SJSA1 (cell line): ENCODE measurements around the gene DOK7. TPM values are rescaled to one million over a fixed set of nuclear protein-coding genes. Genes with fewer than 3 reads are reported as not detected.

Source experiments
- DNase-seq, 2 experiments: peaks; one replicate each; pipeline ENCODE4 v3.0.0-alpha.2; 2015 to 2020; ENCODE audit warnings: low spot score in 2 of 2, low read depth in 1 of 2
- H3K27ac ChIP-seq: fragments of 250-450 bp; sonication (Bioruptor Pico); 2 replicates; pipeline ENCODE4 v1.5.1; 2020; ENCODE audit warnings: mild to moderate bottlenecking, moderate library complexity
- H3K27me3 ChIP-seq: fragments of 250-450 bp; sonication (Bioruptor Pico); replicated peaks from 2 replicates; pipeline ENCODE4 v1.5.1; 2020; ENCODE audit warnings: mild to moderate bottlenecking, moderate library complexity
- H3K36me3 ChIP-seq: fragments of 250-450 bp; sonication (Bioruptor Pico); 2 replicates; pipeline ENCODE4 v1.5.1; 2020; ENCODE audit warnings: mild to moderate bottlenecking
- H3K4me1 ChIP-seq: fragments of 250-450 bp; sonication (Bioruptor Pico); replicated peaks from 2 replicates; pipeline ENCODE4 v1.6.1; 2021; ENCODE audit warnings: mild to moderate bottlenecking
- H3K4me3 ChIP-seq: fragments of 250-450 bp; sonication (Bioruptor Pico); 2 replicates; pipeline ENCODE4 v1.5.1; 2020; ENCODE audit warnings: mild to moderate bottlenecking
- H3K9me3 ChIP-seq: fragments of 250-450 bp; sonication (Bioruptor Pico); replicated peaks from 2 replicates; pipeline ENCODE4 v1.5.1; 2020; ENCODE audit warnings: mild to moderate bottlenecking
- total RNA-seq: library from RNA; depleted of rRNA; stranded (reverse); fragments of >200 nt; shearing (Covaris generic); gene quantifications from 2 replicates; pipeline ENCODE4 v1.2.3, GENCODE V29; 2014

Gene DOK7
- total RNA-seq, 1 experiment from 2014 or later: 0.05 TPM

DNA sequence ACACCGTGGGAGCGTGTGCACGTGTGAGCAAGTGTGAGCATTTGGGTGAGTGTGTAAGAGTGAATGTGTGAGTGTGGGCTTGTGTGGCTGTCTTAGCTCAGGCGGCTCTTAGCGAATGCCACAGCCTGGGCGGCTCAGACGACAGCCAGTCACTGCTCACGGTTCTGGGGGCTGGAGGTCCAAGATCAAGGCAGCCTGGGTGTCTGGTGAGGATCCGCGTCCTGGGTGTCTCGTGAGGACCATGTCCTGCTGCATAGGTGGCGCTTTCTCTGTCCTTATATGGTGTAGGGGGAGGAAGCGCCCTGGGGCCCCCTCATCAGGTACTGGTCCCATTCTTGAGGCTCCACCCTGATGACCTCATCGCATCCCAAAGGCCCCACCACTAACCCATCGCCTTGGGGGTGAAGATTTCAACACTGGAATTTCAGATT is 4.5 kb downstream of the DOK7 start:
- Histone ChIP-seq H3K27me3 (no peaks in the 10 kb centered on the region), H3K36me3 (no peaks in the 10 kb centered on the region), H3K4me1 (no peaks in the 10 kb centered on the region), H3K27ac (no peak overlapping the region), H3K4me3 (no peak overlapping the region), H3K9me3 (no peaks in the 10 kb centered on the region)
- no peak for DNase-seq

DNA sequence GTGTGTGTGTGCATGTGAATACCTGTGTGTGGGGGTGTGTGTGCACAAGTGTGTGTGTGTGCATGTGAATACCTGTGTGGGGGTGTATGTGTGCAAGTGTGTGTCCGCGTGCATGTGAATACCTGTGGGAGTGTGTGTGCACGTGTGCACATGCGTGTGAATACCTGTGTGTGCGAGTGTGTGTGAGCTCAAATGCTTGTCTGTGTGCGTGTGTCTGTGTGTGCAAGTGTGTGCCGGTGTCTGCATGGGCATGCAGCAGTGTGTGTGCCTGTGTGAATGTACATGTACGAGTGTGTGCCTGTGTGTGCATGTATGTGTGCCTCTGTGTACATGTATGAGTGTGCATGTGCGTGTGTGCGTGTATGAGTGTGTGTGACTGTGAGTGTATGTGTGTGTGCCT is 5.0 kb downstream of the DOK7 start:
- H3K9me3 ChIP-seq: no peaks in the 10 kb centered on the region

DNA sequence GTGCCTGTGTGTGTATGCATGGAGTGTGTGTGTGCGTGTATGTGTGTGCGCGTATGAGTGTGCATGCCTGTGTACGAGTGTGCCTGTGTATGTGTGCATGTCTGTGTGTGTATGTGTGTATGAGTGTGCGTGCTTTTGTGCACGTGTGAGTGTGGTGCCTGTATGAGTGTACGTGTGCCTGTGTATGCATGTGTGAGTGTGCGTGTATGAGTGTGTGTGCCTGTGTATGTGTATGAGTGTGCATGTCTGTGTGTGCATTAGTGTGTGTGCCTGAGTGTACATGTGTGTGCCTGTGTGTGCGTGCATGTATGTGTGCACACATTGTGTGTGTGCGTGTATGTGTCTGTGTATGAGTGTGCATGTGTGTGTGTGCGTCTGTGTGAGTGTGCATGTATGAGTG is 5.7 kb downstream of the DOK7 start:
- no peak for DNase-seq
- no peak overlapping the region for H3K4me3 ChIP-seq
- no peaks in the 10 kb centered on the region for H3K27me3 ChIP-seq
- no peaks in the 10 kb centered on the region for H3K9me3 ChIP-seq
- H3K27ac ChIP-seq: no peak overlapping the region
- no peaks in the 10 kb centered on the region for H3K4me1 ChIP-seq
- no peaks in the 10 kb centered on the region for H3K36me3 ChIP-seq

More for the DNA sequence above, 5.0 kb downstream of the DOK7 start:
- H3K4me1 ChIP-seq: no peaks in the 10 kb centered on the region
- no peak for DNase-seq
- H3K27ac ChIP-seq: no peak overlapping the region
- no peaks in the 10 kb centered on the region for H3K36me3 ChIP-seq
- H3K27me3 ChIP-seq: no peaks in the 10 kb centered on the region
- H3K4me3 ChIP-seq: no peak overlapping the region

DNA sequence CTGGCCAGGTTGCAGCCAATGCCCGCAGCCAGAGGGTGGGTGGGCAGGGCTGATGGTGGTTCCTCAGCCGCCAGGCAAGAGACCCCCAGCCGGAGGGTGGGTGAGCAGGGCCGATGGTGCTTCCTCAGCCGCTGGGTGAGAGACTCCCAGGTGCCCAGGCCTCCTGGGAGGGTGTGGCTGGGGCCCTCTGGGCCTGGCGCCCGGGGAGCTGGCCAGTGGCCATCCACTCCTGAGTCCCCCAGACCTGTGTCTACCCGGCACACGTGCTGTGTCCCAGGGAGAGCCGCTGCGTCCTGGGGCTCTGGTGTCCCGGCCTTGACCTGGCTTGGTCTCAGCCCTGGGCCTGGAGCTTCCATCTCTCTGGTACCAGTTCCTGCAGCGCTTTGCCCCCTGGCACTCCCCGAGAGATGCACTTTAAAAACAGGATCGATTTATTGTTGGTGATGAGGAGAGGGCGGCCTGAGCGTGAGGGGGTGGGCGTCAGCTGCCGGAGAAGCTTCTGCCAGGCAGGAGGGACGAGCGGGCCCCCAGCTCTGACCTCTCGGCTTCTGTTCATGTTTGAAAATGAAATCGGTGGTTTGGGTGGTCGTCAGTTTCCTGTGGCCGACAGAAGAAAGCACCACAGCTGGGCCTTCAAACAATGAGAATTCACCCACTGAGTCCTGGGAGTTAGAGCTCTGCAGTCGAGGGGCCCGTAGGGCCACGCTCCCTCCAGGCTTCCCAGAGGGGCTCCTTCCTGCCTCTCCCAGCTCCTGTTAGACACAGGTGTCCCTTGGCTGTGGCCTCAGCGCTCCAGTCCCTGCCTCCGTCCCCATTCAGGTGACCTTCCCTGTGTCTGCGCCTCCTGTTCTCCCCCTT is 6.5 kb downstream of the DOK7 start:
- Histone ChIP-seq H3K9me3 (no peaks in the 10 kb centered on the region), H3K27me3 (no peaks in the 10 kb centered on the region), H3K4me3 (no peak overlapping the region)

DNA sequence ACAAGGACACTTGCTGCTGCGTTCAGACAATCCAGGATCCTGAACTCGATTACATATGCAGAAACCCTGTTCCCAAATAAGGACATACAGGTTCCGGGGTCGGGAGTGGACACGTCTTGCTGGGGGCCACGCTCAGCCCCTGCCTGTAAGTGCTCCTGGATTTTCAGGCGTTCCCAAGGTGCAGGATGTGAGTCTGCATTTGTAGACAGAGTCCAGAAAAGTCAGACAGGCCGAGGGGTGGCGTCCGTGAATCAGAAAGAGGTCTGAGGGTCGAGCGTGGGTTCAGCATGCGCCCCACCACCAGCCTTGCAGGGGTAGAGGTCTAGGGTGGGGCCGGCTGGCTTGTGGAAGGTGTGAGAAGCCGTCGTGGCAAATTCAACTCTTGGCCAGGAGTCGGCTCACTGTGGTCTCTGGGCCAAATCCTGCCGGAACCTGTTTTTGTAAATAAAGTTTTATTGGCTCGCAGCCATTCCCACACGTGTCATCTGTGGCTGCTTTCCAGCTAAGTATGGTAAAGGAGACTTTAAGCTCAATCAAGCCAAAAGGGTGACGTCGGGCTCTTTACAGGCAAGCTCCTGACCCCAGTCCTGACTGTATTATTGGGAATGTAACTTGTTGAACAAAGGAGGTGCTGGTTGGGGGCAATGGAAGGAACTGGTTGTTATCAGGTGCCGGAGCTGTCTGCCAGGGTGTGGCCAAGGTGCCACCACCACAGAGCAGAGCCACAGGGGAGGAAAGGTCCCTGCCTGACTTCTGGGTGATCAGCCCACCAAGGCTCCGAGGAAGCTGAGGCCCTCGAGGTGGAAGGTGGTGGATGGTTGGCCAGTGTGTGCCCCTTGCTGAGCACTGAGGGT is 7.4 kb downstream of the DOK7 start:
- Histone ChIP-seq H3K27ac (no peak overlapping the region), H3K4me1 (no peaks in the 10 kb centered on the region), H3K9me3 (no peaks in the 10 kb centered on the region), H3K36me3 (no peaks in the 10 kb centered on the region), H3K27me3 (no peaks in the 10 kb centered on the region), H3K4me3 (no peak overlapping the region)
- no peak for DNase-seq

More for the DNA sequence above, 6.5 kb downstream of the DOK7 start:
- Histone ChIP-seq H3K27ac (no peak overlapping the region), H3K4me1 (no peaks in the 10 kb centered on the region), H3K36me3 (no peaks in the 10 kb centered on the region)
- no peak for DNase-seq

GRCh38 chr4:3471098-3471760 is 8.1 kb downstream of the DOK7 start:
- no peak overlapping the region for H3K4me3 ChIP-seq
- no peak overlapping the region for H3K27ac ChIP-seq
- no peaks in the 10 kb centered on the region for H3K9me3 ChIP-seq
- H3K36me3 ChIP-seq: no peaks in the 10 kb centered on the region
- H3K4me1 ChIP-seq: no peaks in the 10 kb centered on the region
- DNase-seq: no peak
- no peaks in the 10 kb centered on the region for H3K27me3 ChIP-seq

DNA sequence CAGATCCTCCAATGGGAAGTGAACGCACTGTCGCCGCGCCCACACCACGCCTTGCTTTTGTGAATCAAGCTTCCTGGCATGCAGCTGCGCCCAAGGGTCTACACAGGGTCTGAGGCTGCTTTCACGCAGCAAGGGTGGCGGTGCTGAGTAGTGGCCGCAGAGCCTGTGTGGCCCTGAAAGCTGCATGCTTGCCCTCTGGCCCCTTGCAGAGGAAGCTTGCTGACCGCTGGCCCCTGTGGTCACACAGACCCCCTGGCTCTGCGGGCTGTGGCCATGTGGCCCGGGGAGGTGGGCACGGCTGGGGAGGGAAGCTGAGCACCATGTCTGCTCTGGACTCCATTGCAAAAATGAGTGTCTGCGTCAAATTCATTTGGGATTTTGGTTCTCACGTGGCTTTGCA is 8.8 kb downstream of the DOK7 start:
- Histone ChIP-seq H3K4me1 (no peaks in the 10 kb centered on the region), H3K36me3 (no peaks in the 10 kb centered on the region), H3K4me3 (no peak overlapping the region), H3K27me3 (no peaks in the 10 kb centered on the region), H3K27ac (no peak overlapping the region), H3K9me3 (no peaks in the 10 kb centered on the region)
- DNase-seq: no peak

DNA sequence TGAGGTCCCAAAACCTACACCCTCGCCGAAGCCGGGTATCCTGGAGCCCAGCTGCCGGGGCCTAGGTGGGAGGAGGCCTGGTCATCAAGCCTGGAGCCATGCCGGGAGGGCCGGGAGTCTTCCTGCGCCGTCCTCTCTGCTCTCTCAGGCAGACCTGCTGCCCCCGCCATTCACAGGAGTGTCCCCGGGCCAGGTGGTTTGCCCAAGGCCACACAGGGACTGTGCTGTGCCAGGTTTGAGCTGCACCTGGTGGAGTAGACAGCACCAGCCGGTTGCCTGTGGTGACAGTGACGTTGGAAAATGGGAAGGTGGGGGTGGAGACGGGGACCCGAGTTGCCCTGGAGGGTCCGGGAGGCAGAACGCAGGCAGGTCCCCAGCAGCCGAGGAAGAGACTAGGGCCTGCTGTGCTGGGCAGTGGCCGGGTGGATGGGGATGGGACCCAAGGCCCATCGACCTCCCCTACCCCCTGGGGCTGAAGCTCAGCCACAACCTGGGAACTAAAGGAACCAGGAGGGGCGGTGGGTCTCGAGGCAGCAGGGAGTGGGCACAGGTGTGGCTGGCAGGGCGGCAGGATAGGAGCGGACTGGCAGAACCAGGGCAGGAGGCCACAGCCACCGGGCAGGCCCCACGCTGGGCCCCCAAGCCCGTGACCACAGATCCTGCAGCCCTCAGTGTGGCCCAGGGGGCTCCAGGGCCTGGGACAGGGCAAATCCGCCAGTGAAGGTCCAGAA is 9.5 kb downstream of the DOK7 start:
- no peak for DNase-seq
- no peaks in the 10 kb centered on the region for H3K9me3 ChIP-seq
- H3K4me3 ChIP-seq: no peak overlapping the region
- no peaks in the 10 kb centered on the region for H3K4me1 ChIP-seq
- H3K27ac ChIP-seq: no peak overlapping the region
- H3K27me3 ChIP-seq: no peaks in the 10 kb centered on the region
- H3K36me3 ChIP-seq: no peaks in the 10 kb centered on the region

DNA sequence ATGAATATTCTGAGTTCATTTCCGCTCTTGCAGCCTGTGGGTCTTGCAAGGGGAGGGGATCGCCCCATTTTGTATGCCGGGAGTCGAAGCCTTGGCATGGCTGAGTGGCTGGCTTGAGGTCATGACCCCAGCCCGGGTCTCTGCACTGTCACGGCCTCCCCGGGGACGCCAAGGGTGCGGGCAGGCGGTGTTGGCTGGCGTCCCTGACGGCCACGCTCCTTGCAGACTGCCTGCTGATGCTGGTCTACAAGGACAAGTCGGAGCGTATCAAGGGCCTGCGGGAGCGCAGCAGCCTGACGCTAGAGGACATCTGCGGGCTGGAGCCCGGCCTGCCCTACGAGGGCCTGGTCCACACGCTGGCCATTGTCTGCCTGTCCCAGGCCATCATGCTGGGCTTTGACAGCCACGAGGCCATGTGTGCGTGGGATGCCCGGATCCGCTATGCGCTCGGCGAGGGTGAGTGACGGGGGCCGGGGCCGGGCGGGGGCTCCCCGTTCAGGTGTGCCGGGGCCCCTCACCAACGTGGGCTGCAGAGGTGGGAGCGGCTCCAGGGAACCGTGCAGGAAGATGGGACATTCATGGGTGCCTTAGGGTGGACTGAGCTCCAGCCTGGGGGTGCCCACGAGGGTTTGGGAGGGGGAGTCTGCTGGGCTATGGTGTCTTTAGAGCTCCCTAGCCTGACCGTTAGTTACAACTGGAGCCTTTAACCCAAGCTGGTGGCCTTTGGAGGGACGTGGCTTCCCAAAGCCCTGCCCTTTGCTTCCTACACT is 10.3 kb downstream of the DOK7 start:
- Histone ChIP-seq H3K27me3 (no peaks in the 10 kb centered on the region), H3K27ac (no peak overlapping the region), H3K36me3 (no peaks in the 10 kb centered on the region), H3K4me3 (no peak overlapping the region), H3K9me3 (no peaks in the 10 kb centered on the region), H3K4me1 (peaks cover 3% of the 10 kb centered on the region)
- no peak for DNase-seq

- H3K27me3 ChIP-seq: no peaks in the 10 kb centered on the region
- H3K36me3 ChIP-seq: no peaks in the 10 kb centered on the region
- H3K27ac ChIP-seq: no peak overlapping the region
- DNase-seq: no peak
- H3K4me3 ChIP-seq: no peak overlapping the region
- H3K4me1 ChIP-seq: peaks cover 10% of the 10 kb centered on the region
- H3K9me3 ChIP-seq: no peaks in the 10 kb centered on the region
Observed at GRCh38 chr4:3473996-3474765, 11.1 kb downstream of the DOK7 start.

- Histone ChIP-seq H3K4me1 (peaks cover 10% of the 10 kb centered on the region), H3K27ac (no peak overlapping the region), H3K36me3 (no peaks in the 10 kb centered on the region), H3K27me3 (no peaks in the 10 kb centered on the region), H3K4me3 (no peak overlapping the region), H3K9me3 (no peaks in the 10 kb centered on the region)
- DNase-seq: no peak
Observed at GRCh38 chr4:3475041-3475712, 12.1 kb downstream of the DOK7 start.
